Activated CD4-positive, alpha-beta T cell treated with anti-CD3 and anti-CD28 coated beads, Interleukin-10, Interleukin-2, amounts not matched to agents 100 ng/mL and 50 ng/mL, durations not matched to agents 16 hours and 8 hours (primary cell): ENCODE results near the gene PLCH2.
"Not testable (repeated sequence)": the region's sequence is repeated elsewhere in the genome, so short reads cannot be mapped to it uniquely, and the experiment has no call there.

Experiments used
- DNase-seq: peaks from one replicate; pipeline ENCODE4 v3.0.0-alpha.2; 2020

Gene PLCH2

GRCh38 chr1:2547210-2548067, 71.3 kb downstream of the PLCH2 start:
- DNase-seq = peak; percentile 78

DNA sequence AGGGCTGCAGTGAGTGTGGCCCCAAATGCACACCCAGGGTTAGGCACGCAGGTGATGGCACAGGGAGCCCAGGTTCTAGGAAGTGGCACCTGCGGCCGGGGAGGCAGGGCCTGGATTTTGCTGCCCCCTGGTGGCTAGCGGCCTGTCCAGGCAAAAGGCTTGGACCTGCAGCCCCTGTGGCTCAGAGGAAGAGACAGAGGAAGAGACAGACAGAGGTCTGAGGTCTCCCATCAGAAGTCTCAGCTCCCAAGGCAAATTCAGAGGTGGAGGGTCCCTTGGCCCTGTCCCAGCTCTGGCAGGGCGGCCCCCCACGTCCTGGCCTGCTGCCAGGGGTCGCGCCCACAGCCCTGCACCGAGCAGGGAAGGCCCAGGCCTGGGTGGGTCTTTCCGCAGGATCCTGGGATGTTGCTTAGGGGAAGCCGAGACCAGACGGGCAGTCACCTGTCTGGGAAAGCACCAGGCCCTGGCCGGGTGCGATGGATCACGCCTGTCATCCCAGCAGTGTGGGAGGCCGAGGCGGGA, 72.0 kb downstream of the PLCH2 start:
- peak; percentile 92 for DNase-seq

GRCh38 chr1:2549367-2550029, 73.4 kb downstream of the PLCH2 start:
- not testable (repeated sequence) for DNase-seq

DNA sequence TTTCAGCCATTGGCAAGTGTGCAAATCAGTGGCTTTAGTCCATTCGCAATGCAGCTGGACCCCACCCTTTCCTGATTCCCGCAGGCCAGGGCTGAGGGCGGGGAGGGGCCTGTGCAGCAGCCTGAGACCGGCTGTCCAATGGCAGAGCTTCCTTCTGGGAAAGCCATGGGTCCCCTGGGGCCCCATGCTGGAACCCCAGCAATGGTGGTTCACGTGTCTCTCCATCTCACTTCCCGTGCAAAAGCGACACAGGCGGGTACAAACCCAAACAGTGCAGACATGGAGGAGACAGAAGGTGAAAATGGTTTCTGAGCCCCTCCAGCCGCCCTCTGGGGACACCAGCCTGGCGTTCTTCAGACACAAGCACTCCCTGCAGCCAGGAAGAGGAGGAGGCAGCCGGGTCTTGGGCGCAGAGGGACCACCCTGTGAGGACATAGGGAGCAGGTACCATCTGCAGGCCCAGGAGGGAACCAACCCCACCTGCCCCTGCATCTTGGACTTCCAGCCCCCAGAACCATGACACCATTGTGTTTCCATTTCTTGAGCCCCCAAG, 74.3 kb downstream of the PLCH2 start:
- DNase-seq = not testable (repeated sequence)

DNA sequence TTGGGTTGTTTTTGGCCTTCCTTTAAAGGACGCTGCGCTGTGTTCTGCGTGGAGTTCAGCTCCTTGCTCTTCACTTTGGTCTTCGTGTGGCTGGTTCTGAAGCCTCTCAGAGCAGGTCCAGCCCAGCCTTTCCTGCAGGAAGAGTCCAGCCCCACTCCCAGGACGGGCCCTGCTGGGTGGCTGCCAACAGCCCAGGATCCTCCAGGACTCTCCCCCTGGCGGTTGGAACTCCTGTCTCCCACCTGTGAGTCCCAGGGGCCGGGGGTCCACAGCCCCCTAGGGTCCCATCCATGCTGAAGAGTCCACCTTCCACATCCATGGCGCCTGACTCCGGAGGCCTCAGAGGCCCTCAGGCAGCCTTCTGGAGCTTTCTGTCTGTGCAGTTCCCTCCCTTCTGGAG, 75.5 kb downstream of the PLCH2 start:
- not testable (repeated sequence) for DNase-seq

DNA sequence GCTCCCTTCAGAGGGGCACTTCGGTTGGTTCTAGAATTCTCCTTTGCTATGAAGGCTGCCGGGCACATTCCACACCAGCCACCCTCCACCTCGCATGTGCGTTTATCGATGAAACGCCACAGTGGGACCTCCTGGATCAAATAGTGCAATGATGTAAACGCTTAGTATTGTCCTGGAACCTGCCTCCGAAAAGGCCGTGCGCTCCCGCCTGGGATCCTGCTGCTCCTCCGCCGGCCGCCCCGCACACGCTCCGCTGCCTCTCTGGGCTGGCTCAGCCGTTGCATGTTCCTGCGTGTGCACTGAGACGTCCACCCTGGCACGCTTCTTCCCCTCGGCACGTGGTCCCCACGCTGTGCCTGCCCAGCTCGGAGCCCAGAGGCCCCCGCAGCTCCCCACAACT, 76.1 kb downstream of the PLCH2 start:
- DNase-seq = no peak

- not testable (repeated sequence) for DNase-seq
Observed at GRCh38 chr1:2553076-2553475, 77.0 kb downstream of the PLCH2 start.

DNA sequence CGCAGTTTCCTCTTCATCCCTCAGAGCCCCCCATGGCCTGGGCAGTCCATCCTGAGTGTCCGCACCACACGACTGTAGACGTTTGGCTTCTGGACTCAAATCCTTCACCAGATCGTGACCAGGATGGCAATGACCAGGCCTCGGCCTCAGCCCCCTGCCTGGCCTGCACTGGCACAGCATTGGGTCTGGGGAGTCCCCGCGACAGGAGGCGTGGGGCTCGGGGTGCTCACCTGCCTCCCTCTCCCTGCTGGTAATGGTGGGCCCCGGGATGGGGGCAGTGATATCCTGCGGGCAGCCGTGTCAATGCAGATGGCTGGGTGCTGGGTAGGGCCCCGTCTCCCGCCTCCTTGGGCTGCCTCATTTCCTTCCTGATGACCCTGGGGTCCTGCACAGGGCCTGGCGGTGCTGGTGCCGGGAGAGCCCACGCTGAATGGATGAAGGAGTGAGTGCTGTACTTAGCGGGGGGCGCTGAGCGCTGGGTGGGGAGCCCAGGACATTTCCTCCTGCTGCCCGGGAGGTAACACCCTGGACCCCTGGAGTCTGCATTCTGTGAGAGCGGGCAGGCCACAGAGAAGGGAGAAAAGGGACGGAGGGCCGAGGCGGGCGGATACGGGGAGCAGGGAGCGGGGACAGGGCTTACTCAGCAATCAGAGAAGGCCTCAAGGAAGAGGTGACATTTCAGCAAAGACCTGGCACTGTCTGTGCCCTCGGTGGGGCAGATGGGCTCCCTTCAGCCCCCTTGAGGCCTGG, 78.0 kb downstream of the PLCH2 start:
- no peak for DNase-seq

- peak; percentile 57 for DNase-seq
Observed at GRCh38 chr1:2554621-2555387, 78.7 kb downstream of the PLCH2 start.
